OCI-LY7 (cell line): ENCODE measurements around the gene PHACTR1. TPM values are rescaled to one million over a fixed set of nuclear protein-coding genes. Genes with fewer than 3 reads are reported as not detected.

ENCODE experiments used
- BruUV-seq: library from RNA; stranded (reverse); fragments of 400-500 nt; replicated peaks from 2 replicates; lab custom pipeline; 2021; lab: Mats Ljungman, UMichigan
- CTCF ChIA-PET: fragments of 300-600 bp; sonication (Branson Sonifier 250); formaldehyde crosslinking; loops from one replicate; lab custom pipeline; 2022; ENCODE audit warnings: antibody characterized with exemption; ENCODE audit not compliant: unreplicated experiment; lab: Charles Lee
- POLR2A ChIA-PET: fragments of 300-600 bp; sonication (Branson Sonifier 250); formaldehyde crosslinking; loops from one replicate; lab custom pipeline; 2022; ENCODE audit warnings: antibody characterized with exemption; lab: Charles Lee
- DNase-seq: peaks from one replicate; pipeline ENCODE4 v3.0.0-alpha.2; 2015; ENCODE audit warnings: low spot score
- H2AFZ ChIP-seq: fragments of 200-600 bp; sonication (generic), shearing (Covaris generic); 2 replicates; pipeline ENCODE4 v1.6.1; 2014; ENCODE audit warnings: mild to moderate bottlenecking, antibody characterized with exemption, low read length, moderate library complexity
- H3K27ac ChIP-seq: fragments of 200-600 bp; sonication (generic); 2 replicates; pipeline ENCODE4 v1.5.1; 2014; ENCODE audit warnings: mixed run types, low read depth, mild to moderate bottlenecking, moderate library complexity, low read length, inconsistent platforms; ENCODE audit not compliant: poor library complexity, severe bottlenecking
- H3K36me3 ChIP-seq: fragments of 200-600 bp; sonication (generic); 2 replicates; pipeline ENCODE4 v1.6.1; 2014; ENCODE audit warnings: mild to moderate bottlenecking, antibody characterized with exemption, low read length, moderate library complexity, mixed read lengths; ENCODE audit not compliant: insufficient read depth
- H3K4me1 ChIP-seq: fragments of 200-600 bp; sonication (generic); 2 replicates; pipeline ENCODE4 v1.5.1; 2014; ENCODE audit warnings: mild to moderate bottlenecking, low read length; ENCODE audit not compliant: insufficient read depth, poor library complexity, severe bottlenecking
- H3K4me2 ChIP-seq: fragments of 200-600 bp; sonication (generic); 2 replicates; pipeline ENCODE4 v1.6.1; 2014; ENCODE audit warnings: mild to moderate bottlenecking, low read length
- H3K4me3 ChIP-seq: fragments of 200-600 bp; sonication (generic); 2 replicates; pipeline ENCODE4 v1.5.1; 2014; ENCODE audit warnings: mild to moderate bottlenecking, low read depth, low read length; ENCODE audit not compliant: poor library complexity, severe bottlenecking
- H3K79me2 ChIP-seq: fragments of 200-600 bp; sonication (generic); 2 replicates; pipeline ENCODE4 v1.6.1; 2016; ENCODE audit warnings: low read depth, mild to moderate bottlenecking, low read length, moderate library complexity, mixed read lengths; ENCODE audit not compliant: insufficient read depth
- H3K9me2 ChIP-seq: fragments of 200-600 bp; sonication (generic); 2 replicates; pipeline ENCODE4 v1.6.1; 2016; ENCODE audit warnings: mild to moderate bottlenecking, low read length, mixed read lengths; ENCODE audit not compliant: insufficient read depth
- H3K9me3 ChIP-seq: fragments of 200-600 bp; sonication (generic); 2 replicates; pipeline ENCODE4 v1.6.1; 2014; ENCODE audit warnings: mild to moderate bottlenecking, mixed run types, low read length, mixed read lengths
- H4K20me1 ChIP-seq: fragments of 200-600 bp; sonication (generic); 2 replicates; pipeline ENCODE4 v1.6.1; 2014; ENCODE audit warnings: mild to moderate bottlenecking, antibody characterized with exemption, low read length, moderate library complexity, mixed read lengths; ENCODE audit not compliant: insufficient read depth
- CTCF ChIP-seq: fragments of 200-600 bp; sonication (generic); conservative IDR thresholded peaks from 2 replicates; pipeline ENCODE4 v1.5.1; 2014; ENCODE audit warnings: mild to moderate bottlenecking, antibody characterized with exemption, low read length, moderate library complexity, mixed read lengths
- EZH2phosphoT487 ChIP-seq: fragments of 200-600 bp; sonication (generic); IDR thresholded peaks from 2 replicates; pipeline ENCODE4 v1.6.1; 2018; ENCODE audit warnings: low read depth, borderline replicate concordance, mild to moderate bottlenecking, mixed run types, antibody characterized with exemption, low read length, moderate library complexity, mixed read lengths
- intact Hi-C: fragments of 100-400 bp; cut with micrococcal nuclease; formaldehyde crosslinking; loops from one replicate; pipeline ENCODE4 v1.10.0; 2022; ENCODE audit not compliant: unreplicated experiment
- total RNA-seq, 2 experiments: library from RNA; depleted of rRNA in 1 of 2; stranded (reverse); fragments of >200 nt in 1 of 2; shearing (Covaris generic) in 1 of 2; gene quantifications; 2 replicates each; pipeline ENCODE4 v1.2.3, GENCODE V29; 2014 to 2022

Gene PHACTR1
- total RNA-seq, 2 experiments from 2014 or later = 25.1 to 46.6 TPM

- BruUV-seq = no TSS peak
- no peak for DNase-seq
- peaks cover 44% of the 10 kb centered on the region for H3K4me1 ChIP-seq
- no peak overlapping the region for H3K4me3 ChIP-seq
- ChIA-PET CTCF (no interaction called here), POLR2A (interaction anchor here (0.7 to 3.0 kb wide), 10 partner anchors 13 to 54 kb away, joined by 3 to 26 read pairs (median 4); partner anchors contain the start of gene TBC1D7)
- TF ChIP-seq CTCF (no peak), EZH2phosphoT487 (no peak)
- no peak overlapping the region for H3K27ac ChIP-seq
- H3K9me2 ChIP-seq = no peaks in the 10 kb centered on the region
- peaks cover 22% of the 10 kb centered on the region; the same call in 1 of the 2 replicates for H3K79me2 ChIP-seq
- no peaks in the 10 kb centered on the region for H4K20me1 ChIP-seq
- intact Hi-C loops = loop anchor here (1.0 kb wide), 2 partner anchors 50 to 84 kb away; no protein-coding TSS in a partner anchor
- H3K4me2 ChIP-seq = no peak overlapping the region
- no peaks in the 10 kb centered on the region for H3K9me3 ChIP-seq
- no peak overlapping the region for H2AFZ ChIP-seq
- H3K36me3 ChIP-seq = peaks cover 37% of the 10 kb centered on the region
Measured at GRCh38 chr6:13278991-13279390, 562.4 kb downstream of the PHACTR1 start.

DNA sequence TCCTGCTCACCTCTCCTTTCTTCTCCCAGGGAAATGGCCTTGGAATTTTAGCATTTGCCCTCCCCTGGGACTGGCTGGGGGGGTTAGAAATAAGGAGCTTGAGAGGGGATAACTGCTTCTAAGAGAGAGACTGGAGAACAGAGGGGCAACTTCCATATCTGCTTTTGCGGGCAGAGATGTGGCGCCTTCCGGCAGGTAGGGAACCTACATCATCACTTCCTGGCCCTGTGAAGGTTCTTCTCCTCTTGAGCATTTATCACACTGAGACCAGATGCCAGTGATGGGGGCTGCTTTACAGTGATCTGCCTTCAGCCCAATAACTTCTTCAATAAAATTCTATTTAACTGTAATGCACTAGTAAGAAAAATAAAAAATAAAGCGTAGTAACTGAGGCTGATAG lies 563.7 kb downstream of the PHACTR1 start:
- Histone ChIP-seq H2AFZ (no peak overlapping the region), H3K4me1 (peaks cover 43% of the 10 kb centered on the region), H3K4me2 (no peak overlapping the region), H3K79me2 (peaks cover 10% of the 10 kb centered on the region; the same call in 1 of the 2 replicates), H4K20me1 (no peaks in the 10 kb centered on the region), H3K9me3 (no peaks in the 10 kb centered on the region), H3K36me3 (peaks cover 47% of the 10 kb centered on the region), H3K9me2 (no peaks in the 10 kb centered on the region), H3K27ac (no peak overlapping the region), H3K4me3 (no peak overlapping the region)
- POLR2A ChIA-PET = no interaction called here
- CTCF ChIA-PET = no interaction called here
- no peak for DNase-seq
- TF ChIP-seq CTCF = no peak
- TF ChIP-seq EZH2phosphoT487 = no peak
- intact Hi-C loops = no loop called here
- no TSS peak for BruUV-seq

GRCh38 chr6:13281686-13282085 lies 565.1 kb downstream of the PHACTR1 start:
- Histone ChIP-seq H3K27ac (no peak overlapping the region), H2AFZ (no peak overlapping the region), H3K36me3 (peaks cover 58% of the 10 kb centered on the region), H3K4me3 (no peak overlapping the region), H3K9me2 (no peaks in the 10 kb centered on the region), H3K79me2 (no peaks in the 10 kb centered on the region), H3K4me1 (peaks cover 49% of the 10 kb centered on the region), H4K20me1 (no peaks in the 10 kb centered on the region), H3K4me2 (no peak overlapping the region), H3K9me3 (peaks cover 10% of the 10 kb centered on the region; the same call in 1 of the 2 replicates)
- TF ChIP-seq EZH2phosphoT487 (no peak), CTCF (no peak)
- ChIA-PET CTCF (no interaction called here), POLR2A (no interaction called here)
- no TSS peak for BruUV-seq
- intact Hi-C loops = no loop called here
- no peak for DNase-seq
